IMR-90 (cell line): ENCODE data around the gene RNF212. TPM values are rescaled to one million over a fixed set of nuclear protein-coding genes. Genes with fewer than 3 reads are reported as not detected.

Source experiments
- ATAC-seq: fragments of 200-7000 bp; cut with Tn5 transposase; 2 replicates; pipeline ENCODE4 v1.9.1; 2020; ENCODE audit warnings: low read depth, mild to moderate bottlenecking, moderate library complexity
- BruUV-seq: library from RNA; stranded (reverse); fragments of 400-500 nt; replicated peaks from 2 replicates; lab custom pipeline; 2021; lab: Mats Ljungman, UMichigan
- CTCF ChIA-PET: fragments of 300-600 bp; formaldehyde crosslinking; extraction: SDS; loops from one replicate; lab custom pipeline; 2021; ENCODE audit warnings: antibody characterized with exemption; lab: Yijun Ruan, JAX
- POLR2A ChIA-PET: fragments of 300-600 bp; sonication (Branson Sonifier 250); formaldehyde crosslinking; loops from one replicate; lab custom pipeline; 2022; ENCODE audit warnings: antibody characterized with exemption; ENCODE audit not compliant: unreplicated experiment; lab: Charles Lee
- DNase-seq: peaks from one replicate; pipeline ENCODE4 v3.0.0; 2013
- H2AFZ ChIP-seq: replicated peaks from 2 replicates; pipeline ENCODE3; 2013; ENCODE audit warnings: low read length, mild to moderate bottlenecking; ENCODE audit not compliant: poor library complexity
- H2AK5ac ChIP-seq: 2 replicates; pipeline ENCODE4 v1.6.1; 2013; ENCODE audit warnings: low read depth, low read length, inconsistent platforms
- H2AK9ac ChIP-seq: replicated peaks from 2 replicates; pipeline ENCODE3; 2013; ENCODE audit warnings: mild to moderate bottlenecking, low read depth, low read length, moderate library complexity; ENCODE audit not compliant: poor library complexity
- H2BK120ac ChIP-seq: 2 replicates; pipeline ENCODE4 v1.6.1; 2013; ENCODE audit warnings: low read depth, low read length, inconsistent platforms
- H2BK15ac ChIP-seq: 3 replicates; pipeline ENCODE4 v1.6.1; 2013; ENCODE audit warnings: low read depth, low read length, inconsistent platforms
- H2BK20ac ChIP-seq: 2 replicates; pipeline ENCODE4 v1.6.1; 2013; ENCODE audit warnings: low read depth, mild to moderate bottlenecking, inconsistent platforms, low read length, moderate library complexity
- H2BK5ac ChIP-seq: 2 replicates; pipeline ENCODE4 v1.6.1; 2013; ENCODE audit warnings: mild to moderate bottlenecking, low read depth, low read length, inconsistent platforms; ENCODE audit not compliant: poor library complexity, severe bottlenecking
- H3K14ac ChIP-seq: replicated peaks from 2 replicates; pipeline ENCODE4 v1.6.1; 2013; ENCODE audit warnings: low read depth, low read length, inconsistent platforms
- H3K18ac ChIP-seq: 2 replicates; pipeline ENCODE4 v1.6.1; 2013; ENCODE audit warnings: low read depth, low read length, control low read depth
- H3K23ac ChIP-seq: 2 replicates; pipeline ENCODE4 v1.6.1; 2013; ENCODE audit warnings: low read depth, low read length, inconsistent platforms
- H3K27ac ChIP-seq: 2 replicates; pipeline ENCODE4 v1.5.1; 2013; ENCODE audit warnings: mild to moderate bottlenecking, control low read depth, low read length; ENCODE audit not compliant: insufficient read depth
- H3K27me3 ChIP-seq: 2 replicates; pipeline ENCODE4 v1.6.1; 2013; ENCODE audit warnings: low read length; ENCODE audit not compliant: control insufficient read depth, insufficient read depth
- H3K36me3 ChIP-seq: 2 replicates; pipeline ENCODE4 v1.6.1; 2013; ENCODE audit warnings: low read length, mixed read lengths; ENCODE audit not compliant: control insufficient read depth, insufficient read depth
- H3K4ac ChIP-seq: 2 replicates; pipeline ENCODE4 v1.6.1; 2013; ENCODE audit warnings: low read depth, low read length, inconsistent platforms
- H3K4me1 ChIP-seq: 2 replicates; pipeline ENCODE4 v1.6.1; 2013; ENCODE audit warnings: low read length, mixed read lengths; ENCODE audit not compliant: control insufficient read depth, insufficient read depth
- H3K4me2 ChIP-seq: 2 replicates; pipeline ENCODE4 v1.6.1; 2013; ENCODE audit warnings: low read depth, mild to moderate bottlenecking, control low read depth, low read length, moderate library complexity
- H3K4me3 ChIP-seq: 2 replicates; pipeline ENCODE4 v1.5.1; 2013; ENCODE audit warnings: low read depth, mild to moderate bottlenecking, control low read depth, low read length, moderate library complexity; ENCODE audit not compliant: insufficient read depth
- H3K56ac ChIP-seq: 2 replicates; pipeline ENCODE4 v1.6.1; 2013; ENCODE audit warnings: low read length, inconsistent platforms; ENCODE audit not compliant: insufficient read depth; ENCODE audit errors: extremely low read depth
- H3K79me1 ChIP-seq, 2 experiments: 2 replicates each; pipeline ENCODE4 v1.6.1; 2013; ENCODE audit warnings: low read length in 2 of 2, inconsistent platforms in 1 of 2, low read depth in 1 of 2
- H3K9ac ChIP-seq: 2 replicates; pipeline ENCODE4 v1.6.1; 2013; ENCODE audit warnings: low read depth, low read length, control low read depth
- H3K9me1 ChIP-seq: 2 replicates; pipeline ENCODE4 v1.6.1; 2013; ENCODE audit warnings: low read length, inconsistent platforms; ENCODE audit not compliant: insufficient read depth
- H3K9me3 ChIP-seq: 2 replicates; pipeline ENCODE4 v1.6.1; 2013; ENCODE audit warnings: low read length; ENCODE audit not compliant: control insufficient read depth, insufficient read depth
- H4K20me1 ChIP-seq: 2 replicates; pipeline ENCODE4 v1.6.1; 2013; ENCODE audit warnings: low read length, inconsistent platforms; ENCODE audit not compliant: insufficient read depth
- H4K5ac ChIP-seq: 2 replicates; pipeline ENCODE4 v1.6.1; 2013; ENCODE audit warnings: mild to moderate bottlenecking, low read depth, low read length, control low read depth
- H4K8ac ChIP-seq, 2 experiments: 2 replicates each; pipeline ENCODE4 v1.6.1; 2013; ENCODE audit warnings: low read depth in 2 of 2, low read length in 2 of 2, control low read depth in 1 of 2, inconsistent platforms in 1 of 2
- H4K91ac ChIP-seq: 2 replicates; pipeline ENCODE4 v1.6.1; 2013; ENCODE audit warnings: low read depth, low read length, inconsistent platforms; ENCODE audit not compliant: insufficient read depth
- BHLHE40 ChIP-seq: fragments of 150-350 bp; IDR thresholded peaks from 2 replicates; pipeline ENCODE4 v1.6.1; 2016; ENCODE audit warnings: mild to moderate bottlenecking, low read depth, low read length
- CEBPB ChIP-seq: IDR thresholded peaks from 2 replicates; pipeline ENCODE4 v1.6.1; 2012; ENCODE audit warnings: low read depth, low read length, improper control_type of control experiment
- CHD1 ChIP-seq: IDR thresholded peaks from 2 replicates; pipeline ENCODE4 v1.6.1; 2012; ENCODE audit warnings: low read depth, low read length, improper control_type of control experiment
- MAFK ChIP-seq: IDR thresholded peaks from 2 replicates; pipeline ENCODE4 v1.6.1; 2012; ENCODE audit warnings: low read depth, low read length, improper control_type of control experiment
- MAZ ChIP-seq: IDR thresholded peaks from 2 replicates; pipeline ENCODE4 v1.6.1; 2012; ENCODE audit warnings: low read depth, mild to moderate bottlenecking, low read length, improper control_type of control experiment, moderate library complexity, borderline replicate concordance
- MXI1 ChIP-seq: IDR thresholded peaks from 2 replicates; pipeline ENCODE4 v1.6.1; 2012; ENCODE audit warnings: low read depth, mild to moderate bottlenecking, low read length, moderate library complexity, borderline replicate concordance
- NFE2L2 ChIP-seq: fragments of 150-350 bp; IDR thresholded peaks from 2 replicates; pipeline ENCODE4 v1.6.1; 2016; ENCODE audit warnings: low read depth, mild to moderate bottlenecking, low read length
- POLR2A ChIP-seq: IDR thresholded peaks from 2 replicates; pipeline ENCODE4 v1.6.1; 2012; ENCODE audit warnings: mild to moderate bottlenecking, low read depth, low read length
- RCOR1 ChIP-seq: IDR thresholded peaks from 2 replicates; pipeline ENCODE4 v1.6.1; 2012; ENCODE audit warnings: mild to moderate bottlenecking, low read length, improper control_type of control experiment; ENCODE audit not compliant: insufficient replicate concordance
- RFX5 ChIP-seq: IDR thresholded peaks from 2 replicates; pipeline ENCODE4 v1.8.0; 2012; ENCODE audit warnings: low read depth, mild to moderate bottlenecking, low read length, moderate library complexity
- SMC3 ChIP-seq: fragments of 150-350 bp; IDR thresholded peaks from 2 replicates; pipeline ENCODE4 v1.6.1; 2016; ENCODE audit warnings: low read depth, mild to moderate bottlenecking, antibody characterized with exemption, low read length, moderate library complexity
- WGBS, 2 experiments: methylation state at CpG; one replicate each; pipeline versions ENCODE4 v1.1.5 to v1.1.7; 2013; ENCODE audit warnings: missing lambda C conversion rate in 2 of 2; ENCODE audit not compliant: insufficient read length in 1 of 2; ENCODE audit errors: extremely low coverage in 2 of 2; 5-methylcytosine and 5-hydroxymethylcytosine counted together
- dilution Hi-C: fragments of 300-500 bp; cut with HindIII; formaldehyde crosslinking; loops from one replicate; pipeline ENCODE4 v1.14.3; 2018; ENCODE audit warnings: low sequenced_read_pairs; ENCODE audit not compliant: unreplicated experiment
- in situ Hi-C: fragments of 300-500 bp; cut with MboI; formaldehyde crosslinking; loops from 3 replicates; pipeline ENCODE4 v1.14.3; 2019; ENCODE audit warnings: low sequenced_read_pairs, inconsistent platforms, mixed read lengths
- intact Hi-C: fragments of 100-400 bp; cut with micrococcal nuclease; formaldehyde crosslinking; loops from 2 replicates; pipeline ENCODE4 v1.10.0; 2022
- polyA plus RNA-seq, 3 experiments: library from polyadenylated mRNA; depleted of rRNA; stranded (reverse); fragments of >200 nt; gene quantifications; 2 replicates each; pipeline ENCODE4 v1.2.3, GENCODE V29; 2012; ENCODE audit warnings: low replicate concordance in 1 of 3
- total RNA-seq: library from RNA; depleted of rRNA; stranded (reverse); fragments of >200 nt; gene quantifications from 2 replicates; pipeline ENCODE4 v1.2.3, GENCODE V29; 2012
- TF ChIP-seq, protein P1 (sequence below): conservative IDR thresholded peaks from 2 replicates; pipeline ENCODE4 v1.5.1; 2012; ENCODE audit warnings: mild to moderate bottlenecking, low read depth, low read length, improper control_type of control experiment
- TF ChIP-seq, protein P2 (sequence below): fragments of 150-350 bp; IDR thresholded peaks from 2 replicates; pipeline ENCODE4 v1.6.1; 2016; ENCODE audit warnings: low read depth, mild to moderate bottlenecking, low read length, moderate library complexity, borderline replicate concordance

RNF212 gene
- total and polyA plus RNA-seq, 2 of the 4 experiments (the other 2 are of a cell fraction): under 0.01 to 0.51 TPM

- Histone ChIP-seq H2BK20ac (no peak overlapping the region), H3K4me2 (no peak overlapping the region), H3K9me3 (no peaks in the 10 kb centered on the region), H3K4ac (no peak overlapping the region), H2BK120ac (no peak overlapping the region), H4K20me1 (peaks cover 6% of the 10 kb centered on the region; the same call in 1 of the 2 replicates), H3K79me1 (no peaks in the 10 kb centered on the region), H3K9me1 (peaks cover 10% of the 10 kb centered on the region), H3K18ac (no peak overlapping the region), H3K4me1 (peaks cover 13% of the 10 kb centered on the region), H2AFZ (no peak overlapping the region), H3K27me3 (no peaks in the 10 kb centered on the region), H2AK5ac (no peak overlapping the region; the same call in 1 of the 2 replicates), H4K8ac (no peak overlapping the region), H3K9ac (no peak overlapping the region), H3K14ac (no peak overlapping the region), H3K4me3 (no peak overlapping the region), H4K91ac (no peak overlapping the region), H2BK5ac (no peak overlapping the region), H3K27ac (no peak overlapping the region), H3K36me3 (peaks cover 6% of the 10 kb centered on the region), H4K5ac (no peak overlapping the region), H3K23ac (no peak overlapping the region), H2AK9ac (no peak overlapping the region), H3K56ac (no peak overlapping the region), H2BK15ac (no peak overlapping the region)
- ChIA-PET CTCF (no interaction called here), POLR2A (no interaction called here)
- WGBS, 2 experiments: 75% methylated on average over 7 of the region's 16 CpGs; no CpG with 5 or more reads in 1 of the 2 experiments
- in situ Hi-C loops: no loop called here
- BruUV-seq: no TSS peak
- dilution Hi-C loops: no loop called here
- no peak for DNase-seq
- intact Hi-C loops: no loop called here
- ATAC-seq: no peak
- TF ChIP-seq SMC3 (no peak), NFE2L2 (no peak), MAZ (no peak), POLR2A (no peak), MAFK (no peak), RCOR1 (no peak), BHLHE40 (no peak), CHD1 (no peak), MXI1 (no peak), CEBPB (no peak), RFX5 (no peak)
- TF ChIP-seq, protein P1, sequence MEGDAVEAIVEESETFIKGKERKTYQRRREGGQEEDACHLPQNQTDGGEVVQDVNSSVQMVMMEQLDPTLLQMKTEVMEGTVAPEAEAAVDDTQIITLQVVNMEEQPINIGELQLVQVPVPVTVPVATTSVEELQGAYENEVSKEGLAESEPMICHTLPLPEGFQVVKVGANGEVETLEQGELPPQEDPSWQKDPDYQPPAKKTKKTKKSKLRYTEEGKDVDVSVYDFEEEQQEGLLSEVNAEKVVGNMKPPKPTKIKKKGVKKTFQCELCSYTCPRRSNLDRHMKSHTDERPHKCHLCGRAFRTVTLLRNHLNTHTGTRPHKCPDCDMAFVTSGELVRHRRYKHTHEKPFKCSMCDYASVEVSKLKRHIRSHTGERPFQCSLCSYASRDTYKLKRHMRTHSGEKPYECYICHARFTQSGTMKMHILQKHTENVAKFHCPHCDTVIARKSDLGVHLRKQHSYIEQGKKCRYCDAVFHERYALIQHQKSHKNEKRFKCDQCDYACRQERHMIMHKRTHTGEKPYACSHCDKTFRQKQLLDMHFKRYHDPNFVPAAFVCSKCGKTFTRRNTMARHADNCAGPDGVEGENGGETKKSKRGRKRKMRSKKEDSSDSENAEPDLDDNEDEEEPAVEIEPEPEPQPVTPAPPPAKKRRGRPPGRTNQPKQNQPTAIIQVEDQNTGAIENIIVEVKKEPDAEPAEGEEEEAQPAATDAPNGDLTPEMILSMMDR: no peak
- TF ChIP-seq, protein P2, sequence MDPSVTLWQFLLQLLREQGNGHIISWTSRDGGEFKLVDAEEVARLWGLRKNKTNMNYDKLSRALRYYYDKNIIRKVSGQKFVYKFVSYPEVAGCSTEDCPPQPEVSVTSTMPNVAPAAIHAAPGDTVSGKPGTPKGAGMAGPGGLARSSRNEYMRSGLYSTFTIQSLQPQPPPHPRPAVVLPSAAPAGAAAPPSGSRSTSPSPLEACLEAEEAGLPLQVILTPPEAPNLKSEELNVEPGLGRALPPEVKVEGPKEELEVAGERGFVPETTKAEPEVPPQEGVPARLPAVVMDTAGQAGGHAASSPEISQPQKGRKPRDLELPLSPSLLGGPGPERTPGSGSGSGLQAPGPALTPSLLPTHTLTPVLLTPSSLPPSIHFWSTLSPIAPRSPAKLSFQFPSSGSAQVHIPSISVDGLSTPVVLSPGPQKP: no peak
Observed at GRCh38 chr4:1030559-1030958, 82.8 kb downstream of the RNF212 start.
